GM12864 (cell line): ENCODE results near the gene CEP112.

Experiments
- DNase-seq: peaks from one replicate; pipeline ENCODE4 v3.0.0-alpha.2; 2011; ENCODE audit warnings: low read depth
- H3K4me3 ChIP-seq: 2 replicates; pipeline ENCODE4 v1.5.1; 2011; ENCODE audit warnings: mild to moderate bottlenecking, low read depth, low read length, control low read depth
- CTCF ChIP-seq: IDR thresholded peaks from 2 replicates; pipeline ENCODE4 v1.5.1; 2011; ENCODE audit warnings: low read depth, mild to moderate bottlenecking, moderate library complexity, low read length, control low read depth, inconsistent platforms; ENCODE audit errors: missing control alignments

Gene CEP112

GRCh38 chr17:65893692-65894279 is 298.1 kb downstream of the CEP112 start:
- TF ChIP-seq CTCF = no peak
- DNase-seq = no peak
- no peak overlapping the region for H3K4me3 ChIP-seq

GRCh38 chr17:65892912-65893377 is 299.0 kb downstream of the CEP112 start:
- no peak overlapping the region for H3K4me3 ChIP-seq
- no peak for TF ChIP-seq CTCF
- DNase-seq = no peak

GRCh38 chr17:65891231-65891735 is 300.6 kb downstream of the CEP112 start:
- no peak overlapping the region for H3K4me3 ChIP-seq
- DNase-seq = no peak
- no peak for TF ChIP-seq CTCF

GRCh38 chr17:65888649-65889048 is 303.3 kb downstream of the CEP112 start:
- DNase-seq = no peak
- no peak for TF ChIP-seq CTCF
- H3K4me3 ChIP-seq = no peak overlapping the region

GRCh38 chr17:65886315-65887245 is 305.4 kb downstream of the CEP112 start:
- DNase-seq = no peak
- no peak overlapping the region for H3K4me3 ChIP-seq
- TF ChIP-seq CTCF = no peak

- DNase-seq = no peak
- no peak overlapping the region for H3K4me3 ChIP-seq
- no peak for TF ChIP-seq CTCF
Measured at GRCh38 chr17:65885541-65886312, 306.2 kb downstream of the CEP112 start.
